ENCODE measurements around the gene DNPEP.

The DNPEP gene

DNA sequence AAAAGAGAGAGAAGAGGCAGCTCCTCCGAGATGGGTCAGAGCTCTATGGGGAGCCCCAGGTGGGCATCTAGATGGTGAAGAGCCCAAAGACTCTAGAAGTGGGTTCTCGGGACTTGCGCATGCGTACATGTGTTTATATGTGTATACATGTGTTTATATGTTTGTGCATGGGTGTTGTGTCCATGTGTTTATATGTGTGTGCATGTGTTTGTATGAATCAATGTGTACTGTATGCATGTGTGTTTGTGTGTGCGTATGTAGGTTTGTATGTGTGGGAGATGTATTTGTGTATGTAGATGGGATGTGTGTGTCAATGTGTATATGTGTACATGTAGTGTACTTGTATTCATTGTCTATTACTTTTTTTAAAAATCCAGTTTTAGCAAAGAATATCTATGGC lies 25.6 kb downstream of the DNPEP start:
- no peak for DNase-seq (ENCODE audit: low read depth)

GRCh38 chr2:219358170-219359075 lies 29.3 kb downstream of the DNPEP start:
- DNase-seq (ENCODE audit: low read depth) = no peak

DNA sequence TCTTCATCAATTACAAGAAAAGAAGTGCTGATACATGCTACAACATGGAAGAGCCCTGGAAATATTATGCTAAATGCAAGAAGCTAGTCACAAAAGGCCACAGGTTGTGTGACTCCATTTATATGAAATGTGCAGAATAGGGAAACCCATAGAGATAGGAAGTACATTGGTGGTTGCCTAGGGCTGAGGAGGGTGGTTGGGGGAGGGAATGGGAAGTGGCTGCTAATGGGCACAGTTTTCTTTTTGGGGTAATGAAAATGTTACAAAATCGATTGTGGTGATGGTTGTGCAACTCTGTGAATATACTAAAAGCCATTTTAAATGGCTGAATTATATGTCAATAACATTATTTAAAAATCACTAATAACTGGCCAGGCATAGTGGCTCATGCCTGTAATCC lies 30.9 kb downstream of the DNPEP start:
- DNase-seq (ENCODE audit: low read depth) = no peak

DNA sequence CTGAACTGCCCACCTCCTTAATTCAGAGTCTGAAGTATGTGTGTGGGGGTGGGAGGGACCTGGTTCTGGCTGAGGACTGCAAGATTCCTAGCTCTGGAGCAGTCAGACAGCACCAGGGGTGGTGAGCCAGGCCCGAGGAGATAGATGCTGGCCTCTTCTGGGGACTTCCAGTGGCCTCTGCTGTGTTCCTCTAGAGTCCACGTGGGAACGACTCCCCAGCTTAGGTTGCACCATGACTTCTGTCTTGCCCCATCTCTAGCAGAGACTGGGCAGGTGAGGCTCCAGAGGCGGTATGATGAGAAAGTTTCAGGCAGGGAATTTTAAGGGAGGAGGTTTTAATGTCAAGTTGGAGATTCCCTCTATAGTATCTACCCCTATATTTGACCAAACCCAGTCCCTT lies 33.1 kb downstream of the DNPEP start:
- no peak for DNase-seq (ENCODE audit: low read depth)

GRCh38 chr2:219353129-219353528 lies 34.6 kb downstream of the DNPEP start:
- DNase-seq (ENCODE audit: low read depth) = no peak

DNA sequence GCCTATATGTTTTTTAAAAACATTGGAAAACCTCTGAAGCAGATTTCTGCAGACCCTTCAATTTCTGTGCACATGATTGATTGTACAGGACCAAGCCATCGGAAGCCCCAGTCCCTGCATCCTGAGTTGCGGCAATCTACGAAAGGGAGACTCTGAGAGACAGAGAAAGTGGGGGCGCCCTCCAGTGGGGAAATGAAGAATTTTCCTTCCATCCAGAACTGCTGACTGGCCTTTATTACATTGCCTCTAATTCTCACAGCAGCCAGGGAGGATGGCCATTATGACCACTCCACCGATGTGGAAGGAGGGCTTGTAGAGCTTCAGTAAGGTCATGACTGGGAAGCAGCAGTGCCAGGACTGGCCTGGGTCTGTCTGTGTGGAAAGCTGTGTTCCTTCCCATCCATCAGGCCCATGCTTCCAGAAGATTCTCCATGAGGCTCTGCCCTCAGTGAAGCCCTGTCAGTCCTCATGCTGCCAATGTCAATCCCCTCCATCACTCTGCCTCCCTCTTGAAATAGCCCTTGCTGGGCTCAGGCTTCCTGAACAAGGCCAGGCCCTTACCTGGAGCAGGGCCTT lies 35.2 kb downstream of the DNPEP start:
- peak; percentile 36 for DNase-seq (ENCODE audit: low read depth)

GRCh38 chr2:219350710-219351221 lies 36.9 kb downstream of the DNPEP start:
- DNase-seq (ENCODE audit: low read depth) = no peak

DNA sequence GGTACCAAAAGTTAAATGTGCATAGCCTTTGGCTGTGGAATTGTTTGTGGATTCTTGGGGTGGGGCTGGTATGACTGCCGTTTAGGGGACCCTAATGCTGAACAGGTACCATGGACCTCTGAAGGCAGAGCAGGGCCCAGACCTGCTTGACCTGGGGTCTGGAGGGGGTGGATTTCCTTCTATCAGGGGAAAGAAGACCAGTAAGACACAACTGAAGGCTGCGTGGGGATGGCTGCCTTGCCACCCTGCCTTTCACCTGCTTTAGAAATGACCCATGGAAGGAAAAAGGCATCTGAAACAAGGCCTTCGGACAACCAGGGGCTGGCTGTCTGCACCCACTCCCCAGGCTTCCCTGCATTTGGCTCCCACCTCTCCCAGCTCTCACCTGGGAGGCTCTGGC lies 37.5 kb downstream of the DNPEP start:
- no peak for DNase-seq (ENCODE audit: low read depth)

GRCh38 chr2:219344751-219345430 lies 42.8 kb downstream of the DNPEP start:
- no peak for DNase-seq (ENCODE audit: low read depth)

DNA sequence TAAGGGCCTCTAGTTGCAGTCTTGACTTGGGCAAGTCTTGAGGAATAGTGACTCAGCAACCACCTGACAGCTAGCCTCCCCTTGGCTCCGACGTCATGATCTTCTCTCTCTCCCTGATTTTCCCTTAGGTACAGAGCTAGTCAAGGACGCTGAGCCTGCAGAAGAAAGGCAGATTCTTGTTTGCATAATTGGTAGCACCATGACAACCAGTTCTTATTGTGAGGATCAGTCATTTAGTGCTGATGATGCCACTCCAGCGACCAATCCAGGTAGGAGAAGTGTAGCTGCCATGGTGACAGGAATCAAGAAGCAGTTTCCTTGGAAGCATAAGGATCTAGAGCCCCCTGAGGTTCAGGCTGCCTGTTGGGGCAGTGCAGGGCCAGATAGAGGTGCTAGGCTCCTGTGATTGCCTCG lies 52.3 kb downstream of the DNPEP start:
- no peak for DNase-seq (ENCODE audit: low read depth)

DNA sequence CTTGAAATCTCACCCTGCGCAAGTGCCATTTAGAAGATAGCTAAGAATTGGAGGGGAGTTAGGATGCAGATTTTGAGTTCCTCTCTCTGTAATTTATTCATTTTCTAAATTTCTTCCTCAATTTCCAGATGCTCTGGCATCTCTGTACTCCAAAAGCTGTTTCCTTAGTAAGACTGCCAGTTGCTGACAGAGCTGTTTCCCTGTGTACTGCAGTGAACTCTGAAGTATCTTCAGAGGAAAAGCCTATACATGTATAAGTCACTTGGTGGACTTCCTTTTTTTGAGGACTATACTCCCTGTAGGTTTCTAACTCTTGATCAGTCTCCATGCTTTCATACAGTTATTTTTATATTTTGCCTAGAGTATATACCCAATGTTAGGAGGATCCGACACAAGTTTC lies 53.6 kb downstream of the DNPEP start:
- DNase-seq (ENCODE audit: low read depth) = no peak

GRCh38 chr2:219332542-219332941 lies 55.2 kb downstream of the DNPEP start, which contains the start of gene RESP18:
Gene RESP18, minus strand, starts transcription at chr2:219332744.
- DNase-seq (ENCODE audit: low read depth) = no peak

DNA sequence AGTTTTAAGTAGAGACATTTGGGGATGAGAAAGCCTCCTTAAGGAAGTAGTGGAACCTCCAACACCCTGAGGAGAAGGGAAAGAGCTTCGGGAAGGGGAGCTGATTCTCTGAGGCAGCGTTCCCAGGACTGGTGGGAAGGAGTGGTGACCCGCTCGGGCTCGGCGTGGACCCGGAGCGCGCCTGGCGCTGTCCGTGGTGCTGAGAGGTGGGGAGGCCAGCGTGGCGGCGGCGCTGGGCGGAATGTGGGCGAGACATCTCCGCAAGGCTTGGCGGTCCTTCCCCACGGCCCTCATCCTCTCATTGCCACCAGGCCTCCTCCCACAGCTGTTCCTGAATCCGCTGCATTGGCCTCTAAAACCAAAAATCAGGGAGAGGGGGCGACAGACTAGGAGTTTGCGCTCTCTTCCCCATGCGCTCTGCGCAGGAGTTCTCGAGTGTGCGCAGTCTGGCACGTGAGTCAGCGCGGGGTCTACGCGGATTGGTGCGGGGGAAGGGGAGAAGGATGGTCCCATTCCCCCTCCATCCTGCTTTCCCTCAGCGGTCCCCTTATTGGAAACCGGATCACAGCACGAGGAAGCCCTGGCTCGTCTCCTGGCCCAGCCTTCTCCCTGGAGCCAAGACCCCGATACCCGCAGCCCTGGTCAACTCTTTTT lies 56.0 kb downstream of the DNPEP start:
- DNase-seq (ENCODE audit: low read depth) = no peak

DNA sequence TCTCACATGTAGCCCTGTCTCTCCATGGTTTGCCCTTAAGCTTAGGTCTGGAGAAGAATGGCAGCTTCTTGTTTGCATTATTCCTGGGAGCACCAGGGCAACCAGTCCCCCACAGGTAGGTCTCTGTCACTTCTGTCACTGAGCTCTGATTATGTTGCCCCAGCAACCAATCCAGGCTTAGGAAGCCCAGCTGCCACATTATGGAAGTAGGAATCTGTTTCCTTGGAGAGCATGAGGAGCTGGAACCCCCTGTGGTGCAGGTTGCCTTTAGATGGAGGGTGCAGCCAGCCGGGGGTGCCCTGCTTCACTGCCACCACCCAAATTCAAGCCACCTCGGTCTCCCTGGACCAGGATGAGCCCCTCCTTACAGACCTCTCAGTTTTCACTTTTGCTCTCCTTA lies 60.0 kb downstream of the DNPEP start:
- DNase-seq (ENCODE audit: low read depth) = no peak

- no peak for DNase-seq (ENCODE audit: low read depth)
Observed at GRCh38 chr2:219325657-219326315, 61.9 kb downstream of the DNPEP start.

GRCh38 chr2:219325136-219325535 lies 62.6 kb downstream of the DNPEP start:
- DNase-seq (ENCODE audit: low read depth) = no peak

DNA sequence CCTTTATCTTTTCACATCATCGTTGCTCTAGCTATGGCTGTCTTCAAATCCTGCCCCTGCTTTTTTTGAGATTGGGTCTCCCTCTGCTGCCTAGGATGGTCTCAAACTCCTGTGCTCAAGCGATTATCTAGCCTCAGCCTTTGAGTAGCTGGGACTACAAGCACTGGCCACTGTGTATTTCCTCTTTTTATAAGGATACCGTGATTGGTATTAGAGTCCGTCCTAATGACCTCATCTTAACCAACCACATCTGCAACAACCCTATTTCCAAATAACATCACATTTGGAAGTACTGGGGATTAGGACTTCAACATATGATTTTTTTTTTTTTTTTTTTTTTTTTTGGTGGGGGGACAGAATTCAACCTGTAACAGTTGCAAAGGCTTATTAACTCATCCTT lies 64.3 kb downstream of the DNPEP start:
- DNase-seq (ENCODE audit: low read depth) = no peak
